BE2C (cell line): ENCODE measurements around the gene IZUMO3. TPM values are rescaled to one million over a fixed set of nuclear protein-coding genes. Genes with fewer than 3 reads are reported as not detected.
"Not testable (repeated sequence)": the region's sequence is repeated elsewhere in the genome, so short reads cannot be mapped to it uniquely, and the experiment has no call there.

Experiments
- DNase-seq: peaks from one replicate; pipeline ENCODE4 v3.0.0-alpha.2; 2020
- H3K27me3 ChIP-seq: fragments of 250-450 bp; sonication (Bioruptor Pico); 2 replicates; pipeline ENCODE4 v1.5.1; 2020; ENCODE audit warnings: mild to moderate bottlenecking
- H3K36me3 ChIP-seq: fragments of 250-450 bp; sonication (Bioruptor Pico); 2 replicates; pipeline ENCODE4 v1.5.1; 2020; ENCODE audit warnings: mild to moderate bottlenecking
- H3K4me1 ChIP-seq: fragments of 250-450 bp; sonication (Bioruptor Pico); 2 replicates; pipeline ENCODE4 v1.5.1; 2020
- H3K4me3 ChIP-seq: 2 replicates; pipeline ENCODE4 v1.5.1; 2011; ENCODE audit warnings: low read depth, low read length
- H3K9me3 ChIP-seq: fragments of 250-450 bp; sonication (Bioruptor Pico); 2 replicates; pipeline ENCODE4 v1.5.1; 2020
- CTCF ChIP-seq: IDR thresholded peaks from 2 replicates; pipeline ENCODE4 v1.5.1; 2012; ENCODE audit warnings: mild to moderate bottlenecking, low read depth, low read length
- polyA plus RNA-seq: library from polyadenylated mRNA; unstranded; fragments of >200 nt; gene quantifications from one replicate; pipeline ENCODE4 v1.2.1, GENCODE V29; 2012; ENCODE audit warnings: low read depth, missing spikeins; ENCODE audit not compliant: insufficient read length, insufficient read depth

The IZUMO3 gene
- polyA plus RNA-seq = not detected

- no peaks in the 10 kb centered on the region for H3K9me3 ChIP-seq
- TF ChIP-seq CTCF = no peak
- H3K27me3 ChIP-seq = no peaks in the 10 kb centered on the region
- H3K36me3 ChIP-seq = no peaks in the 10 kb centered on the region
- H3K4me1 ChIP-seq = no peaks in the 10 kb centered on the region
- H3K4me3 ChIP-seq = no peak within 1 kb of the TSS
- no peak for DNase-seq
Observed at GRCh38 chr9:24545847-24546522, at the start of gene IZUMO3. Gene IZUMO3, minus strand, starts transcription at chr9:24545897. Its CDS starts 248 bp downstream, at chr9:24545649.

GRCh38 chr9:24594234-24594850 is 48.6 kb upstream of the IZUMO3 start:
- H3K9me3 ChIP-seq = no peaks in the 10 kb centered on the region
- no peaks in the 10 kb centered on the region for H3K27me3 ChIP-seq
- H3K36me3 ChIP-seq = no peaks in the 10 kb centered on the region
- no peak for TF ChIP-seq CTCF
- H3K4me1 ChIP-seq = no peaks in the 10 kb centered on the region
- no peak for DNase-seq
- no peak overlapping the region for H3K4me3 ChIP-seq

- Histone ChIP-seq H3K4me1 (no peaks in the 10 kb centered on the region), H3K4me3 (no peak overlapping the region), H3K36me3 (no peaks in the 10 kb centered on the region), H3K9me3 (no peaks in the 10 kb centered on the region), H3K27me3 (no peaks in the 10 kb centered on the region)
- TF ChIP-seq CTCF = no peak
- no peak for DNase-seq
Observed at GRCh38 chr9:24590432-24590831, 44.7 kb upstream of the IZUMO3 start.

GRCh38 chr9:24587883-24588282 is 42.2 kb upstream of the IZUMO3 start:
- H3K27me3 ChIP-seq = no peaks in the 10 kb centered on the region
- no peak for TF ChIP-seq CTCF
- H3K36me3 ChIP-seq = no peaks in the 10 kb centered on the region
- no peaks in the 10 kb centered on the region for H3K4me1 ChIP-seq
- DNase-seq = no peak
- no peaks in the 10 kb centered on the region for H3K9me3 ChIP-seq
- no peak overlapping the region for H3K4me3 ChIP-seq

GRCh38 chr9:24582146-24583126 is 36.7 kb upstream of the IZUMO3 start:
- H3K36me3 ChIP-seq = no peaks in the 10 kb centered on the region
- DNase-seq = no peak
- TF ChIP-seq CTCF = no peak

GRCh38 chr9:24580005-24580404 is 34.3 kb upstream of the IZUMO3 start:
- not testable (repeated sequence) for DNase-seq, H3K36me3 ChIP-seq, H3K9me3 ChIP-seq, H3K27me3 ChIP-seq, H3K4me3 ChIP-seq, H3K4me1 ChIP-seq

More at GRCh38 chr9:24582146-24583126, 36.7 kb upstream of the IZUMO3 start:
- Histone ChIP-seq H3K27me3 (no peaks in the 10 kb centered on the region), H3K9me3 (no peaks in the 10 kb centered on the region; the same call in 1 of the 2 replicates), H3K4me3 (no peak overlapping the region), H3K4me1 (no peaks in the 10 kb centered on the region)
